DMS 273 (cell line): ENCODE results near the gene DTNB.

ENCODE experiments used
- DNase-seq: peaks from one replicate; lab custom pipeline; 2025; ENCODE audit not compliant: unreplicated experiment; lab: John Stamatoyannopoulos, UW

Gene DTNB

GRCh38 chr2:25512707-25513106 lies 160.7 kb downstream of the DTNB start:
- no peak for DNase-seq

- no peak for DNase-seq
Observed at GRCh38 chr2:25506226-25506625, 167.2 kb downstream of the DTNB start.

- no peak for DNase-seq
Observed at GRCh38 chr2:25505622-25506021, 167.8 kb downstream of the DTNB start.

GRCh38 chr2:25505182-25505581 lies 168.2 kb downstream of the DTNB start:
- DNase-seq = no peak

- DNase-seq = no peak
Observed at GRCh38 chr2:25504266-25504665, 169.1 kb downstream of the DTNB start.

- DNase-seq = no peak
Observed at GRCh38 chr2:25499157-25499556, 174.2 kb downstream of the DTNB start.

GRCh38 chr2:25497918-25498407 lies 175.4 kb downstream of the DTNB start:
- DNase-seq = no peak

- DNase-seq = no peak
Observed at GRCh38 chr2:25497229-25497917, 176.0 kb downstream of the DTNB start.

- no peak for DNase-seq
Observed at GRCh38 chr2:25494616-25495015, 178.8 kb downstream of the DTNB start.

- no peak for DNase-seq
Observed at GRCh38 chr2:25493207-25493606, 180.2 kb downstream of the DTNB start.

- no peak for DNase-seq
Observed at GRCh38 chr2:25492726-25493125, 180.7 kb downstream of the DTNB start.

GRCh38 chr2:25491966-25492532 lies 181.3 kb downstream of the DTNB start:
- DNase-seq = no peak

GRCh38 chr2:25491003-25491696 lies 182.2 kb downstream of the DTNB start:
- DNase-seq = no peak

- no peak for DNase-seq
Observed at GRCh38 chr2:25490217-25490616, 183.2 kb downstream of the DTNB start.

GRCh38 chr2:25489631-25490030 lies 183.7 kb downstream of the DTNB start:
- DNase-seq = no peak

GRCh38 chr2:25483607-25484266 lies 189.6 kb downstream of the DTNB start:
- no peak for DNase-seq

GRCh38 chr2:25482341-25482740 lies 191.0 kb downstream of the DTNB start:
- no peak for DNase-seq

- no peak for DNase-seq
Observed at GRCh38 chr2:25481381-25482300, 191.7 kb downstream of the DTNB start.

- no peak for DNase-seq
Observed at GRCh38 chr2:25480561-25480960, 192.8 kb downstream of the DTNB start.

GRCh38 chr2:25479761-25480160 lies 193.6 kb downstream of the DTNB start:
- DNase-seq = no peak

- no peak for DNase-seq
Observed at GRCh38 chr2:25478736-25479135, 194.6 kb downstream of the DTNB start.
